Measurements from ENCODE around the gene AGPAT4. TPM values are rescaled to one million over a fixed set of nuclear protein-coding genes. Genes with fewer than 3 reads are reported as not detected.

AGPAT4 gene
- total and polyA plus RNA-seq, 4 donors = 3.7 to 32.8 (median 9.7) TPM

- ATAC-seq (ENCODE audit: insufficient read depth, low FRiP score) (no peak), DNase-seq (peak; percentile 22 to 46 (median 42))
- peaks cover 0 to 9% (median 8%) of the 10 kb centered on the region in 4 donors for H3K36me3 ChIP-seq (ENCODE audit: control insufficient read depth in 4 of 4, insufficient read depth in 4 of 4, low read length in 4 of 4)
- H3K9me3 ChIP-seq (ENCODE audit: control insufficient read depth in 4 of 4, insufficient read depth in 3 of 4, low read length in 3 of 4) = no peaks in the 10 kb centered on the region
- no peak overlapping the region for H3K27ac ChIP-seq (ENCODE audit: low read depth in 1 of 2, low read length in 1 of 2)
- H3K4me3 ChIP-seq = no peak overlapping the region
- WGBS, 2 donors = 69 to 81% methylated on average over 14 of the region's 14 CpGs
- peaks cover 0 to 8% (median 0%) of the 10 kb centered on the region in 5 donors for H3K4me1 ChIP-seq (ENCODE audit: control insufficient read depth in 5 of 5, insufficient read depth in 5 of 5, low read length in 5 of 5)
- no peaks in the 10 kb centered on the region for H3K27me3 ChIP-seq (ENCODE audit: control insufficient read depth in 3 of 3, insufficient read depth in 3 of 3, low read length in 2 of 3)
- H3K9ac ChIP-seq (ENCODE audit: insufficient read depth in 1 of 2, low read length in 2 of 2) = no peak overlapping the region
- TF ChIP-seq, protein P1, sequence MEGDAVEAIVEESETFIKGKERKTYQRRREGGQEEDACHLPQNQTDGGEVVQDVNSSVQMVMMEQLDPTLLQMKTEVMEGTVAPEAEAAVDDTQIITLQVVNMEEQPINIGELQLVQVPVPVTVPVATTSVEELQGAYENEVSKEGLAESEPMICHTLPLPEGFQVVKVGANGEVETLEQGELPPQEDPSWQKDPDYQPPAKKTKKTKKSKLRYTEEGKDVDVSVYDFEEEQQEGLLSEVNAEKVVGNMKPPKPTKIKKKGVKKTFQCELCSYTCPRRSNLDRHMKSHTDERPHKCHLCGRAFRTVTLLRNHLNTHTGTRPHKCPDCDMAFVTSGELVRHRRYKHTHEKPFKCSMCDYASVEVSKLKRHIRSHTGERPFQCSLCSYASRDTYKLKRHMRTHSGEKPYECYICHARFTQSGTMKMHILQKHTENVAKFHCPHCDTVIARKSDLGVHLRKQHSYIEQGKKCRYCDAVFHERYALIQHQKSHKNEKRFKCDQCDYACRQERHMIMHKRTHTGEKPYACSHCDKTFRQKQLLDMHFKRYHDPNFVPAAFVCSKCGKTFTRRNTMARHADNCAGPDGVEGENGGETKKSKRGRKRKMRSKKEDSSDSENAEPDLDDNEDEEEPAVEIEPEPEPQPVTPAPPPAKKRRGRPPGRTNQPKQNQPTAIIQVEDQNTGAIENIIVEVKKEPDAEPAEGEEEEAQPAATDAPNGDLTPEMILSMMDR (IDR thresholded peaks at IDR 0.05; ENCODE audit: control extremely low read depth, extremely low read depth) = no peak
Observed at GRCh38 chr6:161168281-161168891, 105.5 kb downstream of the AGPAT4 start.

DNA sequence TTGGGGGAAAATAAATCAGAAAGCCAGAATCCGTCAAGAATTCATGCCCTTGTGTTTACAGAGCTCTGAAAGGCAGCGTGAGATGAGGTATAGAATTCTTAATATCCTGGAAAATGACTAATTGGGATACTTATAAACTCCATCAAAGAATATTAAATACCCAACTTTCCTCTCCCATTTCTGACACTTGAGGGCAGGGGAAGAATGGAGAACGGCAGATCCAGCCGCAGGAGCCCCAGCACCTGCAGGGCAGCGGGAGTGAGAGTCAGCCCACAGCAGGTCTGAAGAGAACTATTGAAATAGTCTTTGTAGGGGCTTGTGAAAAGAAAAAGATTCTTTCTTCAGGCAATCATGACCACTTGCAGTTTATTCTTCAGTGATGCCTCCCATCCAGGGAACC is 107.2 kb downstream of the AGPAT4 start:
- no peak for DNase-seq
- 95% methylated on average over 5 of the region's 5 CpGs for WGBS, 2 donors
- no peak overlapping the region for H3K9ac ChIP-seq (ENCODE audit: insufficient read depth in 1 of 2, low read length in 2 of 2)
- H3K4me3 ChIP-seq = no peak overlapping the region
- H3K36me3 ChIP-seq (ENCODE audit: control insufficient read depth in 4 of 4, insufficient read depth in 4 of 4, low read length in 4 of 4) = peaks cover 0 to 11% (median 8%) of the 10 kb centered on the region in 4 donors
- peaks cover 0 to 8% (median 2%) of the 10 kb centered on the region in 5 donors for H3K4me1 ChIP-seq (ENCODE audit: control insufficient read depth in 5 of 5, insufficient read depth in 5 of 5, low read length in 5 of 5)
- H3K27ac ChIP-seq (ENCODE audit: low read depth in 1 of 2, low read length in 1 of 2) = no peak overlapping the region
- TF ChIP-seq, protein P1 (IDR thresholded peaks at IDR 0.05; ENCODE audit: control extremely low read depth, extremely low read depth) = no peak
- no peaks in the 10 kb centered on the region for H3K9me3 ChIP-seq (ENCODE audit: control insufficient read depth in 4 of 4, insufficient read depth in 3 of 4, low read length in 3 of 4)
- H3K27me3 ChIP-seq (ENCODE audit: control insufficient read depth in 3 of 3, insufficient read depth in 3 of 3, low read length in 2 of 3) = no peaks in the 10 kb centered on the region
- ATAC-seq (ENCODE audit: insufficient read depth, low FRiP score) = no peak

DNA sequence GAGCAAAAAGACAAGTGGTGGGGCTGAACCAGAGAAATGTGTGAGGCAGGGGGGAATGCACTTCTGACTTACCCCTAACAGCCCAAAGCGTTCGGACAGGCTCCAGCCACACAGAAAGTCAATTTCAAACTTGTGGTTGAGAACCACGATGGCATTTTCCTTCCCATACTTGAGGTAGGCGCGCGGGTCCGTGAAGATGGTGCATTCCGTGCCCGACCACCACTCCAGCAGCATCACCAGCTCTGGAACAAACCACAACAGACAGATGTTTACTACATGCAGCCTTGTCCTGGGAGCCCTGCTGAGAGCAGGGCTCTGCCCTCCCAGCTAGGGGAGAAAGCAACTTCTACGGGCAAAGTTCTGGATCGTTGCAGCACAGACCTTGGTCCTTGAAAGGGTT is 107.7 kb downstream of the AGPAT4 start:
- Histone ChIP-seq H3K27me3 (ENCODE audit: control insufficient read depth in 3 of 3, insufficient read depth in 3 of 3, low read length in 2 of 3) (no peaks in the 10 kb centered on the region), H3K27ac (ENCODE audit: low read depth in 1 of 2, low read length in 1 of 2) (no peak overlapping the region), H3K36me3 (ENCODE audit: control insufficient read depth in 4 of 4, insufficient read depth in 4 of 4, low read length in 4 of 4) (peaks cover 0 to 11% (median 8%) of the 10 kb centered on the region in 4 donors), H3K4me1 (ENCODE audit: control insufficient read depth in 5 of 5, insufficient read depth in 5 of 5, low read length in 5 of 5) (peaks cover 0 to 8% (median 2%) of the 10 kb centered on the region in 5 donors), H3K9me3 (ENCODE audit: control insufficient read depth in 4 of 4, insufficient read depth in 3 of 4, low read length in 3 of 4) (no peaks in the 10 kb centered on the region), H3K9ac (ENCODE audit: insufficient read depth in 1 of 2, low read length in 2 of 2) (no peak overlapping the region), H3K4me3 (no peak overlapping the region)
- ATAC-seq (ENCODE audit: insufficient read depth, low FRiP score) = no peak
- TF ChIP-seq, protein P1 (IDR thresholded peaks at IDR 0.05; ENCODE audit: control extremely low read depth, extremely low read depth) = no peak
- WGBS, 2 donors = 89 to 92% methylated on average over 11 of the region's 11 CpGs
- DNase-seq = no peak

Measured in lung (tissue), 12 donors.